A204.1 (cell line): ENCODE data around the gene FLT3LG.

Experiments
- FAIRE-seq: peaks from 2 replicates; lab custom pipeline; 2012; peaks lifted over from hg19 to GRCh38; lab: Jason Lieb, UNC

Gene FLT3LG

GRCh38 chr19:49520705-49521319, 46.8 kb downstream of the FLT3LG start:
- no peak for FAIRE-seq

- no peak for FAIRE-seq
Observed at GRCh38 chr19:49524812-49525455, 50.9 kb downstream of the FLT3LG start.

GRCh38 chr19:49528211-49528771, 54.3 kb downstream of the FLT3LG start:
- FAIRE-seq = no peak

GRCh38 chr19:49530708-49531107, 56.7 kb downstream of the FLT3LG start:
- FAIRE-seq = no peak

GRCh38 chr19:49533551-49534488, 59.8 kb downstream of the FLT3LG start:
- FAIRE-seq = no peak

- no peak for FAIRE-seq
Observed at GRCh38 chr19:49534632-49535385, 60.8 kb downstream of the FLT3LG start.
